Bronchial epithelial cell (primary cell): ENCODE measurements around the gene PRDX2. TPM values are rescaled to one million over a fixed set of nuclear protein-coding genes. Genes with fewer than 3 reads are reported as not detected.
A peak's percentile ranks its signal among the peaks of the same experiment; 100 is the strongest.
"Not testable (repeated sequence)": the region's sequence is repeated elsewhere in the genome, so short reads cannot be mapped to it uniquely, and the experiment has no call there.

Source experiments
- DNase-seq: peaks from one replicate; pipeline ENCODE4 v3.0.0-alpha.2; 2010; ENCODE audit warnings: low read depth
- FAIRE-seq: peaks from 2 replicates; lab custom pipeline; 2011; peaks lifted over from hg19 to GRCh38; lab: Jason Lieb, UNC
- H3K27me3 ChIP-seq: 2 replicates; pipeline ENCODE4 v1.5.1; 2011; ENCODE audit warnings: low read length; ENCODE audit not compliant: control insufficient read depth, insufficient read depth
- H3K36me3 ChIP-seq: 2 replicates; pipeline ENCODE4 v1.5.1; 2011; ENCODE audit warnings: low read length; ENCODE audit not compliant: control insufficient read depth, insufficient read depth
- H3K4me3 ChIP-seq: 2 replicates; pipeline ENCODE4 v1.5.1; 2011; ENCODE audit warnings: mild to moderate bottlenecking, low read depth, low read length, control low read depth
- CTCF ChIP-seq: IDR thresholded peaks from 2 replicates; pipeline ENCODE4 v1.5.1; 2011; ENCODE audit warnings: mild to moderate bottlenecking, moderate library complexity, low read length, control low read depth, inconsistent platforms; ENCODE audit not compliant: insufficient read depth, severe bottlenecking
- total RNA-seq: library from RNA; depleted of rRNA; stranded (reverse); fragments of >200 nt; gene quantifications from 2 replicates; pipeline ENCODE4 v1.2.1, GENCODE V29; 2014

The PRDX2 gene
- total RNA-seq: 148 and 157 TPM in 2 replicates

DNA sequence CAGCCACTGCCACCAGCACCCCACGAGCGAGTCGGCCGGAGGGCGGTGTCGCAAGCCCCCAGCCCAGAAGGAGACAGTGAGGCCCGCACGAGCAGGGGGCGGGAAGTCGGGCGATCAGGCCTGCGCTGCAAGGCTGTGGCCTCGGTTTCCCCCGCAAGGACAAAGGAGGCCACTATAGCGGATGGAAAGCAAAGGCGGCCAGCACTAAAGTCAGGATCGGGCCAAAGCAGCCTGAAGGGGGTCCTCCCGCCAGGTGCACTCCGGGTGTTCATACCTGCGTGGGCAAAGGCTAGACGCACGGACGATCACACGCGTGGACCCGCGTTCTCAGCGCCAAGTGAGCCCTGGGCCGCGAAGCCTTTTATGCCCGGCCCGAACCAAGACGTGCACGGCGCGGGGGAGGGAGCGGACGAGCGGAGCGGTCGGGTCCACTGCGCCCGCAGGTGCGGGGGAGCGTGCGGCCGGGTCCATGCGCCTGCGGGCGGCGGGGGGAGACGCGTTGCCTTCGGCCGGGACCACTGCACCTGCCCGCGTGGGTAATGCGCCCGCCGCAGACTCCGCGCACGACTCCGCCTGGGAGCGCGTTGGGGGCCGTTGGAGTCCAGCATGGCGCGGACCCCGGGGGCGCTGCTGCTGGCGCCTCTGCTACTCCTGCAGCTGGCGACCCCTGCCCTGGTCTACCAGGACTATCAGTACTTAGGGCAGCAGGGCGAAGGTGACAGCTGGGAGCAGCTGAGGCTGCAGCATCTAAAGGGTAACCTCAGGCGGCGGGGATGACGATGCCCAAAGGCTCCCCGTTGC is at the start of gene PRDX2, which contains the start of gene THSD8:
PRDX2 (minus strand) TSS at position 335 of the 801 bp plus-strand sequence. CDS start 539 bp downstream, outside the sequence.
THSD8 (plus strand) TSS at position 604 of the 801 bp plus-strand sequence; CDS start at position 607, 3 bp downstream.
- H3K36me3 ChIP-seq: peaks cover 11% of the 10 kb centered on the region
- TF ChIP-seq CTCF: no peak
- FAIRE-seq (no peak), DNase-seq (no peak)
- peak within 1 kb of the TSS; percentile 74 for H3K4me3 ChIP-seq
- no peaks in the 10 kb centered on the region for H3K27me3 ChIP-seq

GRCh38 chr19:12847159-12848139 is 45.8 kb upstream of the PRDX2 start:
- Histone ChIP-seq H3K27me3 (no peaks in the 10 kb centered on the region), H3K36me3 (no peaks in the 10 kb centered on the region), H3K4me3 (no peak overlapping the region)
- no peak for FAIRE-seq
- peak; percentile 98 for TF ChIP-seq CTCF
- peak; percentile 72 for DNase-seq

DNA sequence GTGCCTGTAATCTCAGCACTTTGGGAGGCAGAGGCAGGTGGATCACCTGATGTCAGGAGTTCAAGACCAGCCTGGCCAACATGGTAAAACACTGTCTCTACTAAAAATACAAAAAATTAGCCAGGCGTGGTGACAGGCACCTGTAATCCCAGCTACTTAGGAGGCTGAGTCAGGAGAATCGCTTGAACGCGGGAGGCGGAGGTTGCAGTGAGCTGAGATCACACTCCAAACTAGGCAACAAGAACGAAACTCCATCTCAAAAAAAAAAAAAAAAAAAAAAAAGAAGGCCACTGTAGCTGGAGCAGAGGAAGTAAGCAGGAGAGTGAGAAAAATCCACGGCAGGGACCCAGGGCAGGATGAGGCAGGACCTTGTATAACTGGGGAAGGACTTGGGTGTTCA is 45.0 kb upstream of the PRDX2 start:
- H3K4me3 ChIP-seq, H3K36me3 ChIP-seq, DNase-seq, H3K27me3 ChIP-seq, FAIRE-seq: not testable (repeated sequence)

DNA sequence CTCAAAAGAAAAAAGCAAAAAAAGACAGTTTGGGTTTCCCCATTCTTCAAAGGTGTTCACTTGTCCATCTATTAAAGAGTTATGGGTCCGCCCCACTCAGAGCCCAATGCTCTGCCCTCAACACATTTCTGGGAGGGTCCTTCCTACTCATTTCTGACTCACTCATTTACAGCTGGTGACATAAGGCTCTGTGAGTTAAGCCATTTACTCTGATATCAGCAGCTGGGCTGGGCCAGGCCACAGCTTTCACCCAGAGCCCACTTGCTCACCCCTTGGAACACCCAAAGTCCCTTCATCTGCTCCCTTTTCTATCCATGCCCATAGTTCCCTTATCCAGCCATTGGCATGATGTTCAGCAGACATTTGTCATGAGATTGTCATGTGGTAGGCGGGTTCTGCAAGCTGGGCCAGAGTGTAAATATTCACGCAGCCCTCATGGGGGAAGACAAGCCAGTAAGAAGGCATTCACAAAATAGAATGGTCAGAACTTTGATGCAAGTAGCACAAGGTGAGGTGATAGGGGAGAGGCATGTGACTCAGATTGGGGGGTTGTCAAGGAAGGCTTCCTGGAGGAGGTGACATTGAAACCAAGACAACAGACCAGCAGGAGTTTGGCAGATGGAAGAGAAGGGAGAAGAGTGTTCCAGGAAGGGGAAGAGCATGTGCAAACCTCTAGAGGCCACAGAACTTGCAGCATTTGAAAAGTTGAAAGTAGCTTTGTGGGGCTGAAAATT is 42.6 kb upstream of the PRDX2 start:
- no peak for DNase-seq
- Histone ChIP-seq H3K4me3 (no peak overlapping the region), H3K27me3 (peaks cover under 1% of the 10 kb centered on the region), H3K36me3 (no peaks in the 10 kb centered on the region)
- FAIRE-seq: no peak
- no peak for TF ChIP-seq CTCF

DNA sequence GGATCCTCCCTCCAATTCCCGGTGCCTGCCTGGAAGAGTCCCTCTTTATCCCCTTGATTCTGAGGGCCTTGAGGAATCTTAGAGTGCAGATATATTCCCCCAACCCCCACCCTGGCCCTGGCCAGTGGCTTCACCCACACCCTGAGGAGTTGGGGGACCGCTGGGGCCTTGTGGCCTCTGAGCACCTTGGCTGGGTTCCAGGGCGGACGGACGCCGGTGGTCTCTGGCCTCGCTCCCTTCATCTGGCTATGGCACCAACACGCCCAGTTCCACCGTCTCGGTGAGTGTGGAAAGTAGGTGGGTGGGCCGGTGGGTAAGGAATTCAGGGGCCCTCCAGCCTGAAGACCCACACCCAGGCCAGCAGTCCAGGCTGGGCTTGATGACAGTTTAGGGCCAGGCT is 41.7 kb upstream of the PRDX2 start:
- TF ChIP-seq CTCF: no peak
- no peak for FAIRE-seq
- Histone ChIP-seq H3K27me3 (peaks cover 2% of the 10 kb centered on the region), H3K36me3 (no peaks in the 10 kb centered on the region), H3K4me3 (no peak overlapping the region)
- no peak for DNase-seq
